ENCODE measurements around the gene NES.

The NES gene

GRCh38 chr1:156619582-156619955, 57.6 kb downstream of the NES start:
- DNase-seq (ENCODE audit: low read depth in 3 of 3), result no peak

GRCh38 chr1:156618853-156619581, 58.2 kb downstream of the NES start, which contains the start of gene HAPLN2:
Gene HAPLN2 (plus strand): TSS chr1:156619415. CDS start chr1:156623491, 4,076 bp downstream.
- DNase-seq (ENCODE audit: low read depth in 3 of 3), result no peak

Measured in stimulated activated CD4-positive, alpha-beta T cell treated with anti-CD3 and anti-CD28 coated beads, TNF-alpha, amount 100 ng/mL, for 24 hours (primary cell).